22Rv1 (cell line): ENCODE data around the gene TROAP.

ENCODE experiments used
- CTCF ChIP-seq: fragments of 450-650 bp; IDR thresholded peaks from 2 replicates; pipeline ENCODE4 v1.5.1; 2017; ENCODE audit warnings: mild to moderate bottlenecking
- ZFX ChIP-seq: fragments of 450-650 bp; IDR thresholded peaks from 2 replicates; pipeline ENCODE4 v1.6.1; 2017; ENCODE audit warnings: antibody characterized with exemption, borderline replicate concordance

DNA sequence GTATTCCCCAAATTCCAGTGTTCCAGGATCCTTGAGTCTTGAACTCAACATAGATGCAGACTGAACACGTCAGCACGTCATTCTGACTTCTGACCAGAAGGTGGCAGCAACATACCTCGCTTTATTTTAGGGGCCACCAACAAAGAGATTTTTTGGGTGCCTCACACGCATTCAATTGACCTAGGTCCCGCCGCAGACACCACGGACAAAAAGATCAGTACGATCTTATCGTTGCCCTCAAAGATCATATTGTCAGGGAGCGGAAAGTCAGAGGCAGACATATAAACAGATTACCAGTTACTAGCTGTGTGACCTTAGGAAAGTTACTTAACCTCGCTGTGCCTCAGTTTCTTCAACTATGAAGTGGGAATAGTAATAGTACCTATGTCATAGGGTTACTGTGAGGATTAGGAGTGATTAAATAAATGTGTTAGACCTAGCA lies 34.6 kb upstream of the TROAP start:
- TF ChIP-seq CTCF (peak; percentile 98), ZFX (no peak)
